Nephron progenitor cell (in vitro differentiated cells): ENCODE data around the gene PDPK1.

ENCODE experiments used
- DNase-seq: peaks from one replicate; pipeline ENCODE4 v3.0.0; 2021
- H3K27ac Mint-ChIP-seq: 2 replicates; pipeline ENCODE4 v1.8.0; 2021; ENCODE audit warnings: mild to moderate bottlenecking, moderate library complexity, mixed read lengths
- H3K27me3 Mint-ChIP-seq: 2 replicates; pipeline ENCODE4 v1.8.0; 2021; ENCODE audit warnings: mild to moderate bottlenecking, low read depth, mixed read lengths; ENCODE audit not compliant: poor library complexity
- H3K36me3 Mint-ChIP-seq: 2 replicates; pipeline ENCODE4 v1.8.0; 2021; ENCODE audit warnings: low read depth, mixed read lengths
- H3K4me1 Mint-ChIP-seq: 2 replicates; pipeline ENCODE4 v1.8.0; 2021; ENCODE audit warnings: mixed read lengths
- H3K4me3 Mint-ChIP-seq: 2 replicates; pipeline ENCODE4 v1.8.0; 2021; ENCODE audit warnings: mild to moderate bottlenecking, moderate library complexity, mixed read lengths
- H3K9me3 Mint-ChIP-seq: 2 replicates; pipeline ENCODE4 v1.8.0; 2021; ENCODE audit warnings: mild to moderate bottlenecking, moderate library complexity, mixed read lengths
- TF ChIP-seq, protein P1 (sequence below): fragments of 200-600 bp; sonication (generic); IDR thresholded peaks from 2 replicates; pipeline ENCODE4 v1.5.0; 2021; ENCODE audit warnings: antibody characterized with exemption

Gene PDPK1

DNA sequence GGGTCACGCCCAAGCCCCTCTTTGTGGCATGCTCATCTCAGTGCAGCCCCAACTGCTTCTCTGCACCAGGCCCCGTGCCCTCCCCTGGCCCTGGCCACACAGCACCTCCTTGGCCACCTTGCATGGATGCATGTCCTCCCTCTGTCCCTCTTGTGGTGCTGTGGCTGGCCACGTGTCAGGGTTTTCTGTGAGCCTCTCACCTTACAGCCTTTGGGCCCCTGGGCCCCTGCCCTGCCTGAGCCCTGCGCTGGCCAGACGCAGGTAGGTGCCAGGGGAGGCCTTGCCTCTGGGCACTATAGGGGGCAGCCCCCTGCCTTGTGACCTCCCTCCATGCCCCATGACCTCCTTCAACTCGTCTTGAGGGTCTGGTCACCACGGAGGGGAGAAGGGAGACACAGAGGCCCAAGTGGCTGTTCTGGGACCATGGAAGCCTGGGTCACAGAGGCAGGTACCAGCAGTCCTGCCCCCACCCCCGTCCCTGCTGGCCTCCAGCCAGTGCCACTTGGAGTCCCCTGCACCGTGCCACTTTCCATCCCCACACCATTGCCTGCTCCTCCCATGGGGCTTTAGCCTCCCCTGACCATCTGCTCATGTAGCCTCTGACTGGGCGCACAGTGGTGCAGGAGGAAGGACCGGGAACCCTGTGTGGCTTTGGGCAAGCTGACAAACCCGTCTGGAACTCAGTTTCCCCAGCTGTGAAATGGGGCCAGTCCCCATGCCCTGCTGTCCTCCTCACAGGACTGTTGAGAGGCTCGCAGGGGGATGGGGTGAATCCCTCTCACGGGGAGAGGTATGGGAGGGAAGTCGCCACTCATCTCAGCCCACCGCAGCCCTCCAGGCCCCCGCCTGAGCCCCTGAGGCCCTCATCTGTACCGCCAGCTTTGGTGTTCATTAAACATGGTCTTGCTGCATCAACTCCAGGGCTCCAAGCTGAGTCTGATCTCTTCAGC, 35.6 kb upstream of the PDPK1 start:
- H3K9me3 Mint-ChIP-seq, result no peaks in the 10 kb centered on the region
- peak overlapping the region; percentile 44 for H3K4me3 Mint-ChIP-seq
- H3K27me3 Mint-ChIP-seq, result peaks cover 3% of the 10 kb centered on the region
- H3K4me1 Mint-ChIP-seq, result peaks cover 31% of the 10 kb centered on the region
- DNase-seq, result no peak
- H3K27ac Mint-ChIP-seq, result no peak overlapping the region
- H3K36me3 Mint-ChIP-seq, result peaks cover 6% of the 10 kb centered on the region
- TF ChIP-seq, protein P1, sequence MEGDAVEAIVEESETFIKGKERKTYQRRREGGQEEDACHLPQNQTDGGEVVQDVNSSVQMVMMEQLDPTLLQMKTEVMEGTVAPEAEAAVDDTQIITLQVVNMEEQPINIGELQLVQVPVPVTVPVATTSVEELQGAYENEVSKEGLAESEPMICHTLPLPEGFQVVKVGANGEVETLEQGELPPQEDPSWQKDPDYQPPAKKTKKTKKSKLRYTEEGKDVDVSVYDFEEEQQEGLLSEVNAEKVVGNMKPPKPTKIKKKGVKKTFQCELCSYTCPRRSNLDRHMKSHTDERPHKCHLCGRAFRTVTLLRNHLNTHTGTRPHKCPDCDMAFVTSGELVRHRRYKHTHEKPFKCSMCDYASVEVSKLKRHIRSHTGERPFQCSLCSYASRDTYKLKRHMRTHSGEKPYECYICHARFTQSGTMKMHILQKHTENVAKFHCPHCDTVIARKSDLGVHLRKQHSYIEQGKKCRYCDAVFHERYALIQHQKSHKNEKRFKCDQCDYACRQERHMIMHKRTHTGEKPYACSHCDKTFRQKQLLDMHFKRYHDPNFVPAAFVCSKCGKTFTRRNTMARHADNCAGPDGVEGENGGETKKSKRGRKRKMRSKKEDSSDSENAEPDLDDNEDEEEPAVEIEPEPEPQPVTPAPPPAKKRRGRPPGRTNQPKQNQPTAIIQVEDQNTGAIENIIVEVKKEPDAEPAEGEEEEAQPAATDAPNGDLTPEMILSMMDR, result no peak

DNA sequence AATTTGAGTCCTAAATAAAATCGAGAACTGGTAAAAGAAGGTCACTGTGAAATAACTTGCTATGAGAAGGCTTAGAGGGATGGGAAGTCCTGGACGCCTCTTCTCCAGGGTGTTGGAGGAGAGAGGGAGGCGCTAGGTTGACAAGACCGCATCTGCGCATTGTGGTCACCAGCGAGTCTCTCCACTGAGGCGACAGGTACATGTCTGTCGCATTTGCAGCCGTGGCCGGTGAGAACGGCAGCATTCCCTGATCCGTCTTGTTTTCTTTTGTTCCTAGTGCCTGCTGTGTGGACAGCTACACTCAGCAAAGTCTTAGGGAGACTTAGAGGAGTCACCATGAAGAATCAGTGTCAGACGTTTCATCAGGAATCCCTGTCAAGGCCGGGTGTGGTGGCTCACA, 32.1 kb upstream of the PDPK1 start:
- TF ChIP-seq, protein P1, result no peak
- H3K4me3 Mint-ChIP-seq, result no peak overlapping the region
- peak overlapping the region; percentile 84 for H3K27ac Mint-ChIP-seq
- peaks cover 32% of the 10 kb centered on the region for H3K4me1 Mint-ChIP-seq
- no peaks in the 10 kb centered on the region for H3K36me3 Mint-ChIP-seq
- DNase-seq, result no peak
- peaks cover 11% of the 10 kb centered on the region for H3K27me3 Mint-ChIP-seq
- no peaks in the 10 kb centered on the region for H3K9me3 Mint-ChIP-seq

DNA sequence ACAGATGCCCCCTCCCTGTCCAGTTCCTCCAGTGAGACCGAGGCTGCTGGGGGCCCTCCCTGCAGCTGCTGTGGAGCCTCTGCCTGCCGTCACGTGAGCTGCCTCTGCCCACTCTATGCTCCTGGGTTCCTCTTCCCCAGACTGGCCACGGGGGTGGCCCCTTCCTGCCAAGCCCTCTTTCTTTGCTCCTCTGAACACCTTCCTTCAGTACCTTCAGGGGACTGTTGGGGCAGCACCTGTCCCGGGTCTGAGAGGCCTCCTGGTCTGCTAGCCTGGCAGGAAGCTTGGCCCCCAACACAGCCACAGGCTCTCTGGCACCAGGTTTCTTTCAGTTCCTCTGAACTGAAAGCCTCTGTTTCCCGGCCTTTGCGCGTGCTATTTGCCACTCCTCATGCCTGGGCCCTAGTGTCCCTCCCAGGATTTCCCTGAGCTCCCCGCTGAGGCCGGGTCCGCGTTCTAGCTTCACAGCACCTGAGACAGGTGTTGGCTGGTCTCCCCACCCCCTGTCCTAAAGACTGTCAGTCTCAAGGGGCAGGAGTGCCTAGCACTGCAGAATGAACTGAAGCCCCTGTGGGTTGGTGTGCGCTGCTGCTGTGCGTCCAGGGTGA, 30.7 kb upstream of the PDPK1 start:
- Mint-ChIP-seq H3K27me3 (peaks cover 14% of the 10 kb centered on the region), H3K4me3 (no peak overlapping the region), H3K9me3 (no peaks in the 10 kb centered on the region), H3K27ac (peak overlapping the region; percentile 54), H3K4me1 (peaks cover 41% of the 10 kb centered on the region), H3K36me3 (no peaks in the 10 kb centered on the region)
- DNase-seq, result no peak
- TF ChIP-seq, protein P1, result no peak

DNA sequence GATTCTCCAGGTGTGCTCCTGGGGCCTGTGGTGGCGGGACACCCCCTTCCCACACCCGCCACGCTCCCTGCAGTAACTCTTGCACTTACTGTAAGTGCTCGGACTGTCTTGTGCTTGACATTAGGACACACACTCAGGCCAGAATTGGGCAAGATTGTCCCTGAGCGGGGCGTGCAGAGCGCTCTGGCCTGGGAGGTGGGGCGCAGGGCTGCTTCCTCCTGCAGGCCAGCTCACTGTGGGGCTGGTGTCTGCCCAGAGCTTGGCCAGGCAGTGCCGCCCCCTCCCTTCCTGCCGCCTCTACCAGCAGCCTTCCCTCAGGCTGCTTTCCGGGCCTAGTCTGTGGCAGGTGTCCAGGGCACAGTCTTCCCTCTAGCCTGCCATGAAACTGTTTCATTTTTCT, 30.2 kb upstream of the PDPK1 start:
- peaks cover 14% of the 10 kb centered on the region for H3K27me3 Mint-ChIP-seq
- no peaks in the 10 kb centered on the region for H3K36me3 Mint-ChIP-seq
- TF ChIP-seq, protein P1, result no peak
- no peak overlapping the region for H3K27ac Mint-ChIP-seq
- no peak for DNase-seq
- peaks cover 42% of the 10 kb centered on the region for H3K4me1 Mint-ChIP-seq
- H3K9me3 Mint-ChIP-seq, result no peaks in the 10 kb centered on the region
- no peak overlapping the region for H3K4me3 Mint-ChIP-seq

DNA sequence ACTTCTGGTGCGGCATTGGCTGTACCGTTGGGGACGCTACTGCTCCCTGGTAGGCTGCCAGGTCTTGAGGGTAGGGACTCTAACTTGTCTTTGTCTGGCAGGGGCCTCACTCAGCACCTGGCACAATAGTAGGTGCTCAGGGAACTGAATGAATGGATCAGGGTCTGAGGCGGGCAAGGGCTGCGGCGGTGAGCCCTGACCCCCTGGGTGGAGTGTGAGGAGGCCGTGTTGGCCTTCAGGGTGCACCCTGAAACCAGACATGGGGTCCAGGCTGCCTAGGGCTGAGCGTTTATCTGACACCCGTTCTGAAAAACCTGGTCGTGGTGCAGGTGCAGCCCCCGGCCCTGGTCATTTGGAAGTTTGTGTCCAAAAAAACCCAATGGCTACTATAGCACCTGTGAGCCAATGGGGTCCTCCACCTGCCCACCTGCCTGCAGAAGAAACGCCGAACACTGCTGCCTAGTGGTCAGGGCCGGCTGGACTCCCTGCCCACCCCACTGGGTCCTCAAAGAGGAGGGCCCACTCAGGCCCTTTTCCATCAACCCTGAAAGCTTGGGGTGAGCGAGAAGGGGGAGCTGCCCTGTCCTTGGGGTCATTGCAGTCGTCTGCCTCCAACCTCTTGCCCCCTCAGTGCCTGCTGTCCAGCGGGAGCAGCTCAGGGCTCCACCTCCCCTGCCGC, 29.0 kb upstream of the PDPK1 start:
- Mint-ChIP-seq H3K4me3 (no peak overlapping the region), H3K27me3 (peaks cover 14% of the 10 kb centered on the region), H3K4me1 (peaks cover 43% of the 10 kb centered on the region), H3K27ac (no peak overlapping the region), H3K36me3 (no peaks in the 10 kb centered on the region), H3K9me3 (no peaks in the 10 kb centered on the region)
- TF ChIP-seq, protein P1, result no peak
- peak; percentile 2 for DNase-seq
